Jurkat, Clone E6-1 (cell line): ENCODE data around the gene CAMTA1.

Experiments used
- DNase-seq: peaks from one replicate; pipeline ENCODE4 v3.0.0-alpha.2; 2011; ENCODE audit warnings: low read depth, low spot score
- H3K4me3 ChIP-seq: 2 replicates; pipeline ENCODE4 v1.5.1; 2011; ENCODE audit warnings: mild to moderate bottlenecking, low read length, control low read depth, moderate library complexity

Gene CAMTA1

GRCh38 chr1:6935911-6936690, 150.8 kb downstream of the CAMTA1 start:
- H3K4me3 ChIP-seq = no peak overlapping the region
- no peak for DNase-seq

DNA sequence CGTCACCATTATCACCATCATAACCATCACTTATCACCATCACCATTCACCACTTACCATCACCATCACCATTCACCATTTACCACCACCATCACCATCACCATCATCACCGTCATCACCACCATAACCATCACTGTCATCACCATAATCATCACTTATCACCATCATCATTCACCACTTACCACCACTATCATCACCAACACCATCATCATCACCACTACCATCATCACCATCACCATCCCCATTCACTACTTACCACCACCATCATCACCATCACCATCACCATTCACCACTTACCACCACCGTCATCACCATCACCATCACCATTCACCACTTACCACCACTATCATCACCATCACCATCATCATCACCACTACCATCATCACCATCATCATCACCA, 151.8 kb downstream of the CAMTA1 start:
- DNase-seq = no peak
- no peak overlapping the region for H3K4me3 ChIP-seq

DNA sequence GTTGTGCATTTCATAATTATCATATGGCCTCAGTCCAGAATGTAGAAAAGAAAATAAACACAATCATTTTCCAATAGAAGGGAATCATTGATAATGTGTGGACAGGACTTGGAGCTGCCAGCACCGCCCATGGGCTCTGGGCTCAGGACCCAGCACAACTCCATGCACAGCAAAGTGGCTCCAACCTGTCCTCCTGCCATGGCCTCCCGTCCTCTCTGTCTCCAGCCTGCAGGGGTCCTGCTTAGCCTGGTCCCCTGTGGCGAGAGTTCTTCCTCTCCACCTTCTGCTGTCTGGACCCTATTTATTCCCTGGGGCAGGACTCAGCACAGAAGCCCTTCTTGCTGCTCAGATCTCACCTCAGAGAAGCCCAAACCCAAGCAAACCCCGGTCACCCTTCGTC, 154.1 kb downstream of the CAMTA1 start:
- no peak for DNase-seq
- no peak overlapping the region for H3K4me3 ChIP-seq

GRCh38 chr1:6941786-6942185, 156.5 kb downstream of the CAMTA1 start:
- H3K4me3 ChIP-seq = no peak overlapping the region

DNA sequence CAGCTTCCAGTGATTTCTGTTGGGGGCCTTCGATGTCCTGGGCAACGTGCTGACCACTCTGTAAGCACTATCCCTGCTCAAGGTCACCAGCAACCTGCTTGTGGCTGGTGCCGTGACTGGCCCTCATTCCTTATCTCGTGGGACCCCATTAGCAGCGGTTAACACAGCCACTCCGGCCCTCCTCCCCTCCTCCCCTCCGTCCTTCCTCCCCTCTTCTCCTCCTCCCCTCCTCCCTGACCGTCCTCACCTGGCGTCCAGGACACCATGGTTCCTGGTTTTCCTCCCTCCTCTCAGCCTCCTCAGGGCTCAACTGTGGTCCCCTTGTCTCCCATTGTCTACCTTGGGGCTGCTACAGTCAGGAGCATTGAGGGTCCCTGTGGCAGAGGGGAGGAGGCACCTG, 157.7 kb downstream of the CAMTA1 start:
- no peak for DNase-seq

More at GRCh38 chr1:6941786-6942185, 156.5 kb downstream of the CAMTA1 start:
- DNase-seq = no peak

GRCh38 chr1:6944434-6944833, 159.2 kb downstream of the CAMTA1 start:
- DNase-seq = no peak
- H3K4me3 ChIP-seq = no peak overlapping the region

More for the DNA sequence above, 157.7 kb downstream of the CAMTA1 start:
- H3K4me3 ChIP-seq = no peak overlapping the region

- H3K4me3 ChIP-seq = no peak overlapping the region
- DNase-seq = no peak
Observed at GRCh38 chr1:6947952-6948351, 162.7 kb downstream of the CAMTA1 start.

GRCh38 chr1:6948416-6948815, 163.2 kb downstream of the CAMTA1 start:
- no peak overlapping the region for H3K4me3 ChIP-seq
- no peak for DNase-seq

GRCh38 chr1:6948861-6949260, 163.6 kb downstream of the CAMTA1 start:
- DNase-seq = no peak
- H3K4me3 ChIP-seq = no peak overlapping the region

GRCh38 chr1:6950001-6950765, 164.9 kb downstream of the CAMTA1 start:
- no peak for DNase-seq
- H3K4me3 ChIP-seq = no peak overlapping the region

DNA sequence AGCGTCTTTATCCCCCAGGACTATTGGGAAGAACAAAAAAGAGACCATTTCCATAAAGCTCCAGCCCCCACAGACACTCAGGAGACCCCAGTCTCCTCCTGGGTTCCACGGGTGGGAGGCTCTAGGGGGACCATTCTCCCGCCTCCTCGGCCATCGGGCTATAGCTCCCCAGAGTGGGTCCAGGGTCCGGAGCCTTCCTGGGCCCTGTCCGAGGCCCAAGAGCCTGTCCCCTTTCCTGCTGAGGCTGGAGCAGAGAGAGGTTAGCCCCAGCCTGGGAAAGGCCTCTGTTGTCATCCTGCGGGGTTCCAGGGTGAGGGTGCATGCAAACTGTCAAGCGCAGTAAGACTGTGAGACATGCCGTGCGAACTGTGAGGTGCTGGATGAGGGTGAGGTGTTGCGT, 166.3 kb downstream of the CAMTA1 start:
- no peak for DNase-seq
- H3K4me3 ChIP-seq = no peak overlapping the region

- no peak overlapping the region for H3K4me3 ChIP-seq
- no peak for DNase-seq
Observed at GRCh38 chr1:6953216-6953615, 168.0 kb downstream of the CAMTA1 start.

- no peak overlapping the region for H3K4me3 ChIP-seq
- DNase-seq = no peak
Observed at GRCh38 chr1:6953907-6954364, 168.7 kb downstream of the CAMTA1 start.

- no peak for DNase-seq
- H3K4me3 ChIP-seq = no peak overlapping the region
Observed at GRCh38 chr1:6954591-6954990, 169.3 kb downstream of the CAMTA1 start.

GRCh38 chr1:6955357-6956094, 170.3 kb downstream of the CAMTA1 start:
- DNase-seq = no peak
- no peak overlapping the region for H3K4me3 ChIP-seq

DNA sequence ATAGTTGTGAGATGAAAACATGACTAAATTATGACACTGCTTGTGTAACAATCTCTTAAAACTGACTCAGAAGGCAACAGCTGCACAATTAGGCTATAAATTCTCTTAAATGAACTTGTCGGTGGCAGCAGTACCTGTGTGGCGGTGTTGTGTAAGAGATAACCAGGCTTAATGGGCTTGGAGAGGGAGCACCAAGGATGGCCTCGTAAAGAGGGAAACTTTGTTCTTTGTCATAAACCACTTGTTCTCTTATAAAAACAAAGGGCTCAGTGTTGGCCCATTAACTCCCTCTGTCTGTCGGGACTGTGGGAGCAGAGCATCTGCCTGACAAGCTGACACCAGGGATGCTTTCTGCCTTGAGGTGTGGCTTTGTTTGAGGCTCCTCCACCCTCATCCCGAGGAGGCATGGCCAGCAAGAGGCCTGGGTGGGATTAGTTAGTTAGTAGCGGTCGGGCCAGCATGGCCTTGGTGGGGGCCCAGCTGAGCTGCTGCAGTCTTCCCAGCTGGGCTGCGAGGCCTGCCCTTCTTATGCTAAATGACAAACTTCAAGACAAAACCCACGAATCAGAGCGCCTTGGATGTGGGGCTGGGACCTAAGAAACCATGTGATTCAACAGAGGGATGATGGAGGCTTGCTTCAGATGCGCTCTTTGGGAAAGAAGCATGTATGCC, 171.4 kb downstream of the CAMTA1 start:
- DNase-seq = no peak
- no peak overlapping the region for H3K4me3 ChIP-seq

DNA sequence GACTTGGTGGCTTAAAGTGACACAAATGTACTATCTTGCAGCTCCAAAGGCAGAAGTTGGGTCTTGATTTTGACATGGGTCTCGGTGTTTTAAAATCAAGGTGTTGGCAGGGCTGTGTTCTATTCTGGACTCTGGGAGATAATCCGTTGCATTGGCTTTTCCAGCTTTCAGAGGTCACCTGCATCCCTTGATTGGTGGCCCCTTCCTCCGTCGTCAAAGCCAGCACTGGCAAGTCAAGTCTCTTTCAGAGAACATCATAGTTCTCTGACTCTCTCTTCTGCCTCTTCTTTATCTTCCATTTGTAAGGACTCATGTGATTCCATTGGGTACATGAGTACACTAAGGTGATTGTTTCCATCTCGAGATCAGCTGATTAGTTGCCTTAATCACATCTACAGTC, 172.1 kb downstream of the CAMTA1 start:
- no peak for DNase-seq
- H3K4me3 ChIP-seq = no peak overlapping the region

GRCh38 chr1:6958407-6959030, 173.3 kb downstream of the CAMTA1 start:
- H3K4me3 ChIP-seq = no peak overlapping the region
- DNase-seq = no peak

GRCh38 chr1:6959491-6959890, 174.2 kb downstream of the CAMTA1 start:
- DNase-seq = no peak
- no peak overlapping the region for H3K4me3 ChIP-seq
